Neural cell (in vitro differentiated cells): ENCODE measurements around the gene USP36. TPM values are rescaled to one million over a fixed set of nuclear protein-coding genes. Genes with fewer than 3 reads are reported as not detected.

Experiments used
- H2AFZ ChIP-seq: fragments of 200-600, 300-800 bp; sonication (generic), shearing (Covaris generic); 2 replicates; pipeline ENCODE4 v1.6.0; 2014; ENCODE audit warnings: low read depth, mild to moderate bottlenecking, antibody characterized with exemption, low read length, moderate library complexity
- H3F3A ChIP-seq: fragments of 200-600 bp; shearing (Covaris generic); 2 replicates; pipeline ENCODE4 v1.6.1; 2016; ENCODE audit warnings: mild to moderate bottlenecking, moderate library complexity, mixed read lengths, antibody characterized with exemption, low read length; ENCODE audit not compliant: insufficient read depth, poor library complexity, severe bottlenecking
- H3K27ac ChIP-seq: fragments of 200-600, 300-800 bp; sonication (generic), shearing (Covaris generic); 2 replicates; pipeline ENCODE4 v1.5.1; 2014; ENCODE audit warnings: mild to moderate bottlenecking, low read length, moderate library complexity
- H3K27me3 ChIP-seq: fragments of 300-800, 200-600 bp; sonication (generic), shearing (Covaris generic); 2 replicates; pipeline ENCODE4 v1.6.0; 2014; ENCODE audit warnings: mild to moderate bottlenecking, low read depth, low read length, moderate library complexity; ENCODE audit not compliant: insufficient read depth
- H3K36me3 ChIP-seq: fragments of 300-800, 200-600 bp; sonication (generic), shearing (Covaris generic); 2 replicates; pipeline ENCODE4 v1.5.1; 2014; ENCODE audit warnings: mild to moderate bottlenecking, antibody characterized with exemption, low read length, moderate library complexity; ENCODE audit not compliant: insufficient read depth
- H3K4me2 ChIP-seq: fragments of 300-800, 200-600 bp; sonication (generic), shearing (Covaris generic); 2 replicates; pipeline ENCODE4 v1.6.0; 2014; ENCODE audit warnings: mild to moderate bottlenecking, low read length
- H3K4me3 ChIP-seq: fragments of 300-800, 200-600 bp; sonication (generic), shearing (Covaris generic); 2 replicates; pipeline ENCODE4 v1.5.1; 2014; ENCODE audit warnings: mild to moderate bottlenecking, low read length, moderate library complexity
- H3K79me2 ChIP-seq: fragments of 200-600 bp; shearing (Covaris generic); replicated peaks from 2 replicates; pipeline ENCODE4 v1.6.0; 2014; ENCODE audit warnings: mild to moderate bottlenecking, low read length, moderate library complexity; ENCODE audit not compliant: insufficient read depth
- H3K9ac ChIP-seq: fragments of 300-800, 200-600 bp; sonication (generic), shearing (Covaris generic); 2 replicates; pipeline ENCODE4 v1.6.1; 2016; ENCODE audit warnings: mild to moderate bottlenecking, low read length, mixed read lengths
- H3K9me2 ChIP-seq: fragments of 200-600 bp; shearing (Covaris generic); 2 replicates; pipeline ENCODE4 v1.6.1; 2016; ENCODE audit warnings: mild to moderate bottlenecking, low read length, mixed read lengths; ENCODE audit not compliant: insufficient read depth
- H3K9me3 ChIP-seq: fragments of 200-600, 300-800 bp; sonication (generic), shearing (Covaris generic); 2 replicates; pipeline ENCODE4 v1.6.1; 2016; ENCODE audit warnings: mild to moderate bottlenecking, mixed run types, low read length, moderate library complexity, mixed read lengths
- H4K20me1 ChIP-seq: fragments of 200-600 bp; shearing (Covaris generic); 2 replicates; pipeline ENCODE4 v1.6.1; 2016; ENCODE audit warnings: mild to moderate bottlenecking, mixed run types; ENCODE audit not compliant: insufficient read depth
- CTCF ChIP-seq: fragments of 450-650 bp; IDR thresholded peaks from 2 replicates; pipeline ENCODE4 v1.5.1; 2014; ENCODE audit warnings: antibody characterized with exemption, mild to moderate bottlenecking, moderate library complexity; ENCODE audit not compliant: poor library complexity, severe bottlenecking
- EP300 ChIP-seq: fragments of 450-650 bp; conservative IDR thresholded peaks from 2 replicates; pipeline ENCODE4 v1.6.1; 2014; ENCODE audit warnings: antibody characterized with exemption, mild to moderate bottlenecking, moderate library complexity; ENCODE audit not compliant: poor library complexity, severe bottlenecking
- EZH2 ChIP-seq: fragments of 200-600, 300-800 bp; shearing (Covaris generic), sonication (generic); IDR thresholded peaks from 2 replicates; pipeline ENCODE4 v1.6.1; 2014; ENCODE audit warnings: antibody characterized with exemption, low read length, borderline replicate concordance, mild to moderate bottlenecking; ENCODE audit not compliant: insufficient read depth, poor library complexity, severe bottlenecking
- MXI1 ChIP-seq: fragments of 450-650 bp; conservative IDR thresholded peaks from 2 replicates; pipeline ENCODE4 v1.6.1; 2014; ENCODE audit warnings: antibody characterized with exemption, mild to moderate bottlenecking; ENCODE audit not compliant: poor library complexity, severe bottlenecking
- POLR2AphosphoS5 ChIP-seq: IDR thresholded peaks from 2 replicates; pipeline ENCODE4 v1.6.1; 2012
- RAD21 ChIP-seq: fragments of 450-650 bp; conservative IDR thresholded peaks from 2 replicates; pipeline ENCODE4 v1.6.1; 2014; ENCODE audit warnings: antibody characterized with exemption, mild to moderate bottlenecking, moderate library complexity
- SMC3 ChIP-seq: fragments of 450-650 bp; conservative IDR thresholded peaks from 2 replicates; pipeline ENCODE4 v1.6.1; 2014; ENCODE audit warnings: antibody characterized with exemption, mild to moderate bottlenecking, moderate library complexity; ENCODE audit not compliant: poor library complexity
- TAF1 ChIP-seq: IDR thresholded peaks from 2 replicates; pipeline ENCODE4 v1.6.1; 2012; ENCODE audit warnings: low read depth
- polyA plus RNA-seq: library from polyadenylated mRNA; depleted of rRNA; stranded (reverse); fragments of >200 nt; gene quantifications from 2 replicates; pipeline ENCODE4 v1.2.3, GENCODE V29; 2014
- TF ChIP-seq, protein P1 (sequence below): IDR thresholded peaks from 2 replicates; pipeline ENCODE4 v1.6.1; 2012; ENCODE audit warnings: borderline replicate concordance

Gene USP36
- polyA plus RNA-seq, 1 donor from 2014 or later = 14.4 TPM

DNA sequence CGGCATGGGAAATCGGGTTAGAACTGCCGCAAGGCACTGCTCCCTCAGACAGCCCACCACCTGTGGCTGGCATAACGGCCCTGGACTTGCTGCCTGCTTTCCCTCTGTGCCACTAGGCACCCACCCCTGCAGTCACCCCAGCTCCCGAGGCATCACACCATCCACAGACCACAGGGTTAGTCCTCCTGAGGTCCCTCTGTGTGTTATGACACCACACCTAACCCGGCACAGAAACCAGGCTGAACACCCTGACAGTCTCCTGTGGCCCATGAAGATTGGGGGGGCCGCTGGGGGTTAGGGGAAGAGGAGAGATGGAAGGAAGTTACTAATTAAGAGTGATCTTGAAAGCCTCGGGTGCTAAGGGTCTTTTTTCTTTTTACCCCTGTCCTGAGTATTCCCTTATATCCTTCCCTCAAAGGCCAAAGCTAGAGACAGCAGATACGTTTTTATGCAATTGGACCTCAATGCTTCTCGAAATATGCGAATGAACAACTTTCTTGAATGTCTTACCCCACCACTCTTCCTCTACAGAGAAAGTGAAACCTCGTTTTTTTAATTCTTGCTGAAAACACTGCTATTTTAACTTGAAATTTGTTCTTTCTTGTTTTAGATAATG, 65.5 kb downstream of the USP36 start:
- H3K9me2 ChIP-seq = no peaks in the 10 kb centered on the region
- H3K4me3 ChIP-seq = no peak overlapping the region
- H3K9me3 ChIP-seq = no peaks in the 10 kb centered on the region
- peaks cover 17% of the 10 kb centered on the region for H3K79me2 ChIP-seq
- TF ChIP-seq, protein P1, sequence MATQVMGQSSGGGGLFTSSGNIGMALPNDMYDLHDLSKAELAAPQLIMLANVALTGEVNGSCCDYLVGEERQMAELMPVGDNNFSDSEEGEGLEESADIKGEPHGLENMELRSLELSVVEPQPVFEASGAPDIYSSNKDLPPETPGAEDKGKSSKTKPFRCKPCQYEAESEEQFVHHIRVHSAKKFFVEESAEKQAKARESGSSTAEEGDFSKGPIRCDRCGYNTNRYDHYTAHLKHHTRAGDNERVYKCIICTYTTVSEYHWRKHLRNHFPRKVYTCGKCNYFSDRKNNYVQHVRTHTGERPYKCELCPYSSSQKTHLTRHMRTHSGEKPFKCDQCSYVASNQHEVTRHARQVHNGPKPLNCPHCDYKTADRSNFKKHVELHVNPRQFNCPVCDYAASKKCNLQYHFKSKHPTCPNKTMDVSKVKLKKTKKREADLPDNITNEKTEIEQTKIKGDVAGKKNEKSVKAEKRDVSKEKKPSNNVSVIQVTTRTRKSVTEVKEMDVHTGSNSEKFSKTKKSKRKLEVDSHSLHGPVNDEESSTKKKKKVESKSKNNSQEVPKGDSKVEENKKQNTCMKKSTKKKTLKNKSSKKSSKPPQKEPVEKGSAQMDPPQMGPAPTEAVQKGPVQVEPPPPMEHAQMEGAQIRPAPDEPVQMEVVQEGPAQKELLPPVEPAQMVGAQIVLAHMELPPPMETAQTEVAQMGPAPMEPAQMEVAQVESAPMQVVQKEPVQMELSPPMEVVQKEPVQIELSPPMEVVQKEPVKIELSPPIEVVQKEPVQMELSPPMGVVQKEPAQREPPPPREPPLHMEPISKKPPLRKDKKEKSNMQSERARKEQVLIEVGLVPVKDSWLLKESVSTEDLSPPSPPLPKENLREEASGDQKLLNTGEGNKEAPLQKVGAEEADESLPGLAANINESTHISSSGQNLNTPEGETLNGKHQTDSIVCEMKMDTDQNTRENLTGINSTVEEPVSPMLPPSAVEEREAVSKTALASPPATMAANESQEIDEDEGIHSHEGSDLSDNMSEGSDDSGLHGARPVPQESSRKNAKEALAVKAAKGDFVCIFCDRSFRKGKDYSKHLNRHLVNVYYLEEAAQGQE = no peak
- TF ChIP-seq SMC3 = no peak
- no peak for TF ChIP-seq MXI1
- TF ChIP-seq POLR2AphosphoS5 = no peak
- no peak for TF ChIP-seq CTCF
- TF ChIP-seq EZH2 = no peak
- TF ChIP-seq EP300 = no peak
- no peak for TF ChIP-seq TAF1
- TF ChIP-seq RAD21 = no peak
- H3K36me3 ChIP-seq = no peaks in the 10 kb centered on the region
- H3K9ac ChIP-seq = no peak overlapping the region
- no peaks in the 10 kb centered on the region for H3F3A ChIP-seq
- no peaks in the 10 kb centered on the region for H3K27me3 ChIP-seq
- no peak overlapping the region for H3K27ac ChIP-seq
- H4K20me1 ChIP-seq = no peaks in the 10 kb centered on the region
- H2AFZ ChIP-seq = no peak overlapping the region
- no peak overlapping the region for H3K4me2 ChIP-seq

- Histone ChIP-seq H3K27ac (no peak overlapping the region), H3F3A (no peaks in the 10 kb centered on the region), H3K4me2 (no peak overlapping the region), H3K36me3 (no peaks in the 10 kb centered on the region), H3K9me2 (no peaks in the 10 kb centered on the region), H3K4me3 (no peak overlapping the region), H3K79me2 (peaks cover 10% of the 10 kb centered on the region), H3K9ac (no peak overlapping the region), H2AFZ (no peak overlapping the region), H3K9me3 (no peaks in the 10 kb centered on the region), H3K27me3 (no peaks in the 10 kb centered on the region), H4K20me1 (no peaks in the 10 kb centered on the region)
- TF ChIP-seq TAF1 (no peak), SMC3 (no peak), EP300 (no peak), EZH2 (no peak), CTCF (no peak), POLR2AphosphoS5 (no peak)
Measured at GRCh38 chr17:78774453-78774852, 66.2 kb downstream of the USP36 start.
